Cerebellar cortex (tissue), 1 donor: ENCODE data around the gene SORBS2.

ENCODE experiments used
- DNase-seq: peaks from one replicate; pipeline ENCODE4 v3.0.0-alpha.2; 2015; ENCODE audit warnings: low spot score

Gene SORBS2

DNA sequence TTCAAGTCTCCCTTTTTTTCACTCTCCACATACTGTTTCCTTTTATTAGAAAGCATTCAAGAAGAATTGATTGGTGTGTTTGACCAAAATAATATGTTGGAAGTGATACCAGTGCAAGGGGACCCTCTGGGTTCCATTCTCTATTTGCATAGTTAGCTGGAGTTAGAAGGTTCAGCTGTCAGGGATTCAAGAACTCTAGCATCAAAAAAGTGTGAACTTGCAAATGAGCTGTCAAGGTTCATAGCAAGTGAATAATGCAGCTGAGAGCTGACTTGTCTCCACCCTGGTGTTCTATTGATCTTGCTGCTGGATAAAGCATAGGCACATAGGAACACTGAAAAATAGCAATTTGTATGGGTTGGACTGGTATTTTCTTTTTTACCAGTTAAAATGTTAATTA is 73.2 kb downstream of the SORBS2 start:
- DNase-seq, result no peak

DNA sequence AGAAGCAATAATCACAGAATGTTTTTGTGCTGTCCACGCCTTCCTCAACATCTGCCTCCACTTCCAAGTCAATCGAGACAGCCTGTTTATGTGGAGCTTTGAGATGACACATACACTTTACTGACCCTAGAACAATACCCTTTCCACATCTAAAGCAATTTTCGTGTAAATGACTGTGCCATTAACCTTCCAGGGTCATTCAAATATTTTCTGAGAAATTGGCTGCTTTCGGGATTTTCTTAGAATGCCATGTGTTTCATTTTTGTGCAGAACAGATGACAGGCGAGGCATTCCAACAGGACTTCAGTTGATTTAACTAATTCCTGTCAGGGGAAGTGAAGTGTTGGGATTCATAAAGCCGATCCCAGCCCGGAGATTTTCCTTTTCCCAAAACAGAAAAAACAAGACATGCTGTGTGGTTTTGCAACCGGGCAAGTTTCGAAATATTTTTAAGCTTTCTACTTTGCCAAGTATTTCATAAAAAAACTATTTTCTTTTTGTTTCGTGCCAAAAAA is 73.9 kb downstream of the SORBS2 start:
- peak; percentile 54 for DNase-seq

- DNase-seq, result no peak
Measured at GRCh38 chr4:185737489-185738037, 74.4 kb downstream of the SORBS2 start.

- no peak for DNase-seq
Measured at GRCh38 chr4:185736882-185737281, 75.1 kb downstream of the SORBS2 start.

DNA sequence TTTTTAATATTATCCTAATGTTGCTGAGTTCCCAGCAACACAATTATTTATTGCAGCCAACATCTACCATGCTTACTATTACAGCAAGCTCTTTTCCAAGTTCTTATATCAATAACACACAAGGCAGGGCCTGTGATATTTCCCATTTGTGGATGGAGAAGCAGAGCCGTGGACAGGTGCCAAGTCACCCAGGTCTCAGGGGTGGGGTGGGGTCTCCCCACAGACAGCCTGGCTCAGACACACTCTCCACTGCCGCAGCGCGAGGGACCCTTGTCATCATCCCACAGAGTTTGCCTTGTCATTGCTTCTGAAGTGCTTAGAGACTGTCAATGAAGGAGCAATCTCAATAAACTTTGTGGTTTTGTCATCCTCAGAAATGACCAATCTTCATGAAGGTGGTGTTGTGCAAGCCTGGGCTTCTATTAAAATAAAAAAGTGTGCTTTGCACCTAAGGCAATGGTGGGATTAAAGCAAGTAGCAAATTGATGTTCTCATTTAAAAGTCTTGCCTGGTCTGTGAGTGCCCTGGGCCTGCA is 76.1 kb downstream of the SORBS2 start:
- no peak for DNase-seq

GRCh38 chr4:185734930-185735329 is 77.1 kb downstream of the SORBS2 start:
- no peak for DNase-seq

GRCh38 chr4:185734214-185734613 is 77.8 kb downstream of the SORBS2 start:
- DNase-seq, result no peak

DNA sequence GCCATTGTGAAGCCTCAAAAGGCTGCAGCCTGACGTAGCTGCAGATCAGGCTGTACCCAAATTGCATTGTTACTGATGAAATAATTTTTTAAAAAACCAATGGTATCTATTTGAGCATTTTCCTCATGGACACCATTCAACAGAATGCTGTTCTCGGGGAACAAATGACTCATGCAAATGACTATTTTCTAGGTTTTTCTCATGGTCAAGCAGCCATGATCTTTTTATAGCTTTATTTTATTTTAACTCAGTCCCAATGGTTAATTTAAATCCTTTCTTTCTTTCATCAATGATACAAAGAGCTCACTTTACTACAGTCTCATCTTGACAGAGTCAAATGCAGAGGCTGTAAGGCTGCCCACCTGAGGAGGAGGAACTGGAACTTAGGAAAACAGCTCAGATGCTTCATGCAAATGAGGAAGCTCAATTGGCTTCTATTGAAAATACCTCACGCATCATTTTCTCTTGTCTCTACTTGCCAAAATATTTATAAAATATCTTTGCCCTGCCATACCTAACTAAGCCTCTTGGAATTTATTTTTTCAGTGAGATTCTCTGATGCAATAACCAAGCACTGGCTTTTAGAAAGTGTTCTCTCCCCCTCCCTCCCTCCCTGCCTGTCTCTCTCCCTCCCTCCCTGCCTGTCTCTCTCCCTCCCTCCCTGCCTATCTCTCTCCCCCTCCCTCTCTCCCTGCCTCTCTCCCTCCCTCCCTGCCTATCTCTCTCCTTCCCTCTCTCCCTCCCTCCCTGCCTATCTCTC is 81.0 kb downstream of the SORBS2 start:
- no peak for DNase-seq

DNA sequence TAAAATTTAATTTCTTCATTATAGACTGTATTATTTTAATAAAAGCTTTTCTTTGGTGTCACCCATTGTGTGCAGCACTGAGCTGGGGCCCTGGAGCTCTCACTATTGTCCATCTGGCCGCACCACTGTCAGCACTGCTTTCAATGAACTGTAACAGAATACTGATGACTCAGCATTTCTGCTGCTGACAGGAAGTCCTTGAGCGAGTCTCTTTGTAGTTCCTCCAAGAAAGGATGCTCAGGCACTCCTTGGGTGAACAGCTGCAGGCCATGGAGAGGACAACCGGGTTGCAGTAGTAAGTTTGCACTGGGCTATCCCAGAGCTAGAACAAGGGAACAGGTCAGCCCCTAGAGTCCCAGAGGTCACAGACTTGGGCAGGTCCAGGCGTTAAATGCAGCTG is 81.6 kb downstream of the SORBS2 start:
- DNase-seq, result no peak

- DNase-seq, result no peak
Measured at GRCh38 chr4:185729391-185729804, 82.6 kb downstream of the SORBS2 start.

- DNase-seq, result no peak
Measured at GRCh38 chr4:185728893-185729292, 83.1 kb downstream of the SORBS2 start.

DNA sequence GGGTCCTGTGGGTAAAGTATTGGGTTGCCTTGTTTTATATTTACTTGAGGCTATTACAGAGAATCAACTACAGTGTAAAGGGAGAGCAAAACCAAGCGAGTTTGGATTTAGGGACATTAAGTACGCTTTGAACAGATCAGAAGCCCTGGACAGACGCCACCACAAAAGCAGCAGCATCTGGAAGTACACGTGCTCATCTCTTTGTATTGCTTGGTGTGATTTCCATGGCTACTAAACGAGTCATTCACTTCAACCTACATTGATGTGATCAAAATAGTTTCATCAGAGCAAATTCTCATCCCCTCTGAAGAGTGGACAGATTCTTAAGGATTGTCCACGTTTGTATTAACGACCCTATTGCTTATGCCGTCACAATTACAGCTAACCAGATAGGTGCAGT is 85.1 kb downstream of the SORBS2 start:
- DNase-seq, result no peak

GRCh38 chr4:185723631-185724260 is 88.2 kb downstream of the SORBS2 start:
- DNase-seq, result no peak

DNA sequence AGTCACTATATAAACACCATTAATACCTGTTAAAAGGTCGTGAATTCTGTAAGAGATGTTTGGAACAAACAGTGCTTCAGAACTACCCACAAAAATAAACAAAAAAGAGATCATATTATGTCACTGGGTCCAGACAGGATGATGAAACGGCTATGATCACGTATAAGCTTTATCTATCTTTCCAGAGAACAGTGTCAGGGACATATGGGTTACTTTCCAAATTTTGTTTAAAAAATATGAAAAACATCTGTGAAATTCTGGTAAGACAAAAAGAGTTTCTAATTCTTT is 90.0 kb downstream of the SORBS2 start:
- no peak for DNase-seq

DNA sequence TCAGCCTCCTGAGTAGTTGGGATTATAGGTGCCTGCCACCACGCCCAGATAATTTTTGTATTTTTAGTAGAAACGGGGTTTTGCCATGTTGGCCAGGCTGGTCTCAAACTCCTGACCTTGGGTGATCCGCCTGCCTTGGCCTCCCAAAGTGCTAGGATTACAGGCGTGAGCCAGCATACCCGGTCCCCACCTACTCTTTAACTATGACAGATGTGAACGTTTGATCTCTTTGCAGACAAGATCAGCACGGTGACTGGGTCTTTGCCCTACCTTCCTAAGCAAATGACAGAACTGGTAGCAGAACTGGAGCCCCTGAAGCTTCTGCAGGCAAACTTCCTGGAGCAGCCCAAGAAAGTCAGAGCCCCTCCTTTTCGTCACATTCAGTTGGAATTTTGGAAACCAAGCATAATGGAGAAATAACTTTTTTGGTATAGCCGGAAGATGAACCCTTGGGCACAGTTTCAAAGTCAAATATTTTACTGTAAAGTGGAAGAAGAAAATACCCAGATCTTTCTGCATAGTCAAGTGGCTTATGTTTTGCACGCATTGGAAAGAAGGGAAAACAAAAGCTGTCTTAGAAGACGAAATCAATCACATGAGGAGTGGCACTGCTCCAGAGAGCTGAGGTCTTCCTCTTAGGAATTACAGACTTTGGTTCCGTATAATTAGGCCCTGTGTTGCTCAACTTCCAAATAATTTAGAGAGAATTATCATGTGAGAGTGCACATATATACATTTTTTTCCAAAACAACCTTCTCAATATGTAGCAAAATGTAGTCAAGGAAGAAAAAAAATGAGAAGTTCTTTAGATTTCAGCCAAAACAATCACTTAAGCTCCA is 90.6 kb downstream of the SORBS2 start:
- DNase-seq, result no peak

GRCh38 chr4:185719500-185719858 is 92.5 kb downstream of the SORBS2 start:
- DNase-seq, result no peak

GRCh38 chr4:185718578-185719499 is 93.2 kb downstream of the SORBS2 start:
- peak; percentile 25 for DNase-seq

DNA sequence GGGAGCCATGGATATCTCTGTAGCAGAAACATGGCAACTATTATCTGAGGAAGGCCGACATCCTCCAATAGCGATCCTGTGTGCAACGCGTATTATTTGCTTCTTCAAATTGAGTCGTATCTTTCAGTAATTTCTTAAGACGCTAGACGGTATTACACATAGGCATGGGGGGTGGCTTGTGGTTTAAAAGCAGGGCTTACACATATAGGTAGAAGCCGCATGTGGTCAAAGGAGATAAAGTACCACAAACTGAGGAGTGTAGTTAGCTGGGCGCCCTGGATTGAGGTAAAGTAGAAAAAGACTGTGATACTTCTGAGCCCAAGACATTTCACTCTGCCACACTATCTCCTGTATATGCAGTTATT is 94.6 kb downstream of the SORBS2 start:
- no peak for DNase-seq

DNA sequence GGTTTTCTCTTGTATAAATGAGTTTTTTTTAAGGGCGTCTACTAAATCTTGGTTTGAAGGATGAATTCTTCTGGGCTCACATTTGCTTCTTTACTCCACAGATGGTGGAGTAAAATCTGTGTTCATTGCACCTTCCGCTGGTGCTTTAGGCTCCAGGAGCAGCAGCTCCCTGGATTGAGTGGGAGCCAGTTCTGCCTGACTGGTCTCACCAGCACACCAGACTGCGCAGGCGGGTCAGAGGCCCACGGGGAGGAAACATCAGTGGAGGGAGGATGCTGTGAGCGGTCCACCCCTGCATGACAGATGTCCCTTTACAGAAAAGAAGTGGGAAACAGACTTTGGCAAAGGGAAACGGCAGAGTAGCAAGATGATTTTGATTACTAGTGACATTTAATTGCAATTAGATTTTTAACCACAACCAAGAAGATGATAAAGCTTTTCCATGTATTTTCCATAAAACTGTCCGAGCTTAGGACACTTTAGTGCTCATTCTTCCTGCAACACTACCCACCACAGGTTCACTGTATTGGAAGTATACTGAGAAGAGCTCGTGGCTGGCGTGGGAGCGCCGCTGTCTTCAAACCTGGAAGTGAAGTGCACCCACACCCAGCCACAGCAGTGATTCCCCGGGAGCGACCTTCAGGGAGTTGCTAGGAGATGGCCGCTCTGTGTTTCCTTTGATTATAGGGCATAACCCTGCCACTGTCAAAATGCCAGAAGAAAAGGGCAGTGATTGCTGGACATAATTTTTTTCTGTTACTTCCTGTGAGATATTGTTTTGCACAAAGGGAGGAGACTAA is 95.2 kb downstream of the SORBS2 start:
- DNase-seq, result peak; percentile 60

DNA sequence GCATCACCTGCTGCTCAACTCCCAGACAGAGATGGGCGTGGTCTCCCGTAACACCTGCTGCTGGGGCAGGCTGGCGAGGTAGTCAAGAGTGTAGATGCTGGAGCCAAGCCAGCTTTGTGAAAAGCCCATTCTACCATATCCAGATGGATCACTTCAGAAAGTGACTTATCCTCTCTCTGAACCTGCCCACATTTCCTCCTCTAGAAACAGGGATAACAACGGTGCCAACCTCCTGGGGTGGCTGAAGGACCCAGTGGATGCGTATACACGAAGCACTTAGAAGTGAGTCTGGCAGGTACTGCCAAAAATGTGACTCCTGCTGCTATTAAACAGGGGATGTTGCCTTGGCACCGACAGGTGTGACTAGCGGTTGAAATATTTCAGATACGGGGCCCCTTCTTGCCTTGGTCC is 95.8 kb downstream of the SORBS2 start:
- DNase-seq, result peak; percentile 45
